PC-3 (cell line): ENCODE data around the gene HIVEP3. TPM values are rescaled to one million over a fixed set of nuclear protein-coding genes. Genes with fewer than 3 reads are reported as not detected.

ENCODE experiments used
- ATAC-seq: fragments of 200-7000 bp; cut with Tn5 transposase; 2 replicates; pipeline ENCODE4 v1.9.1; 2020; ENCODE audit warnings: mild to moderate bottlenecking, moderate library complexity
- BruUV-seq: library from RNA; stranded (reverse); fragments of 400-500 nt; replicated peaks from 2 replicates; lab custom pipeline; 2021; lab: Mats Ljungman, UMichigan
- CTCF ChIA-PET: fragments of 300-600 bp; sonication (Branson Sonifier 250); formaldehyde crosslinking; loops from one replicate; lab custom pipeline; 2022; ENCODE audit warnings: antibody characterized with exemption; lab: Charles Lee
- POLR2A ChIA-PET: fragments of 300-600 bp; sonication (Branson Sonifier 250); formaldehyde crosslinking; loops from one replicate; lab custom pipeline; 2022; ENCODE audit warnings: antibody characterized with exemption; ENCODE audit not compliant: unreplicated experiment; lab: Charles Lee
- DNase-seq: peaks from one replicate; pipeline ENCODE4 v3.0.0-alpha.2; 2015
- H2AFZ ChIP-seq: fragments of 300-600 bp; sonication (generic); 2 replicates; pipeline ENCODE4 v1.6.0; 2016; ENCODE audit warnings: antibody characterized with exemption, low read length
- H3F3A ChIP-seq: fragments of 300-600 bp; sonication (generic); one replicate; pipeline ENCODE4 v1.6.0; 2017; ENCODE audit warnings: antibody characterized with exemption, low read length, control low read depth, mild to moderate bottlenecking; ENCODE audit not compliant: unreplicated experiment
- H3K27ac ChIP-seq: fragments of 300-600 bp; sonication (generic); 2 replicates; pipeline ENCODE4 v1.5.1; 2016; ENCODE audit warnings: mild to moderate bottlenecking, low read length
- H3K27me3 ChIP-seq: fragments of 300-600 bp; sonication (generic); 2 replicates; pipeline ENCODE4 v1.6.1; 2016; ENCODE audit warnings: low read length, mixed read lengths
- H3K36me3 ChIP-seq: fragments of 300-600 bp; sonication (generic); 2 replicates; pipeline ENCODE4 v1.6.1; 2016; ENCODE audit warnings: low read depth, mixed run types, low read length, mixed read lengths
- H3K4me1 ChIP-seq: fragments of 300-600 bp; sonication (generic); 2 replicates; pipeline ENCODE4 v1.5.1; 2016; ENCODE audit warnings: low read length; ENCODE audit not compliant: insufficient read depth
- H3K4me2 ChIP-seq: fragments of 300-600 bp; sonication (generic); 2 replicates; pipeline ENCODE4 v1.6.0; 2016; ENCODE audit warnings: low read length
- H3K4me3 ChIP-seq: fragments of 300-600 bp; sonication (generic); 2 replicates; pipeline ENCODE4 v1.5.1; 2016; ENCODE audit warnings: mild to moderate bottlenecking, low read length, mixed read lengths
- H3K79me2 ChIP-seq: fragments of 300-600 bp; sonication (generic); 2 replicates; pipeline ENCODE4 v1.6.1; 2017; ENCODE audit warnings: low read length, mixed read lengths
- H3K9ac ChIP-seq: fragments of 300-600 bp; sonication (generic); 2 replicates; pipeline ENCODE4 v1.6.0; 2016; ENCODE audit warnings: mild to moderate bottlenecking, low read length
- H3K9me2 ChIP-seq: fragments of 300-600 bp; sonication (generic); replicated peaks from 2 replicates; pipeline ENCODE4 v1.6.1; 2016; ENCODE audit warnings: mixed run types, low read length, mixed read lengths
- H3K9me3 ChIP-seq: fragments of 300-600 bp; sonication (generic); 2 replicates; pipeline ENCODE4 v1.6.1; 2016; ENCODE audit warnings: low read length, mixed read lengths
- H4K20me1 ChIP-seq: fragments of 300-600 bp; sonication (generic); 2 replicates; pipeline ENCODE4 v1.6.1; 2016; ENCODE audit warnings: low read length, mixed read lengths
- EZH2 ChIP-seq: fragments of 300-600 bp; sonication (generic); IDR thresholded peaks from one replicate; pipeline ENCODE4 v1.6.1; 2017; ENCODE audit warnings: antibody characterized with exemption, mild to moderate bottlenecking, low read length; ENCODE audit not compliant: unreplicated experiment
- EZH2phosphoT487 ChIP-seq: fragments of 300-600 bp; sonication (generic); IDR thresholded peaks from 2 replicates; pipeline ENCODE4 v1.6.1; 2018; ENCODE audit warnings: mild to moderate bottlenecking, antibody characterized with exemption, low read length, borderline replicate concordance
- intact Hi-C: fragments of 100-400 bp; cut with micrococcal nuclease; formaldehyde crosslinking; loops from 2 replicates; pipeline ENCODE4 v1.9.0; 2023
- total RNA-seq: library from RNA; depleted of rRNA; stranded (reverse); fragments of >200 nt; gene quantifications from 2 replicates; pipeline ENCODE4 v1.2.3, GENCODE V29; 2014
- TF ChIP-seq, protein P1 (sequence below): fragments of 300-600 bp; sonication (generic); conservative IDR thresholded peaks from 2 replicates; pipeline ENCODE4 v1.5.1; 2017; ENCODE audit warnings: antibody characterized with exemption, low read depth, mild to moderate bottlenecking, low read length

Gene HIVEP3
- total RNA-seq, 1 experiment from 2014 or later = 9.8 TPM

DNA sequence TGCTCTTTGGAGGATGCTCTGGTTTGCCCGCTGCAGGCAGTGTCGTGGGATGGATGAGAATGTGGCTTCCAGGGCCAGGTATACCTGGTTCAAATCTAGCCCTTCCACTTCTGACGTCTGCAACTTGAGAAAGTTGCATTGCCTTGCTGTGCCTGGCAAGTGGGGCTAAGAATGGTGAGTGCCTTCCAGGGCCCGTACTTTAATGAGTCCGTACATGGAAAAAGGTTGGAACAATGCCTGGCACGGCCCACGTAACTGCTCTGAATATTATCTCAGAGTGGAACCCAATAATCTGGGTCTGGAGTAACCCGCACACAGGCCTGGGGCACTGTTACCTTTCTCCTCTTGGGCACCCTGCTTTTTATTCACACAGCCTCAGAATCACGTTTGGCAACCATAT lies 287.6 kb downstream of the HIVEP3 start:
- Histone ChIP-seq H3K4me1 (peaks cover 21% of the 10 kb centered on the region), H3K9me3 (no peaks in the 10 kb centered on the region), H3K79me2 (no peaks in the 10 kb centered on the region), H3K4me2 (no peak overlapping the region), H3F3A (no peaks in the 10 kb centered on the region), H3K4me3 (no peak overlapping the region), H3K27me3 (no peaks in the 10 kb centered on the region), H2AFZ (no peak overlapping the region), H3K36me3 (no peaks in the 10 kb centered on the region), H4K20me1 (no peaks in the 10 kb centered on the region), H3K9me2 (no peaks in the 10 kb centered on the region), H3K9ac (no peak overlapping the region), H3K27ac (no peak overlapping the region)
- ChIA-PET POLR2A (no interaction called here), CTCF (interaction anchor here (0.5 kb wide), 1 partner anchor 1959 kb away, joined by 3 read pairs; the partner anchor contains the start of gene NT5C1A)
- ATAC-seq = no peak
- intact Hi-C loops = no loop called here
- no peak for DNase-seq
- TF ChIP-seq EZH2 (no peak), EZH2phosphoT487 (no peak)
- TF ChIP-seq, protein P1, sequence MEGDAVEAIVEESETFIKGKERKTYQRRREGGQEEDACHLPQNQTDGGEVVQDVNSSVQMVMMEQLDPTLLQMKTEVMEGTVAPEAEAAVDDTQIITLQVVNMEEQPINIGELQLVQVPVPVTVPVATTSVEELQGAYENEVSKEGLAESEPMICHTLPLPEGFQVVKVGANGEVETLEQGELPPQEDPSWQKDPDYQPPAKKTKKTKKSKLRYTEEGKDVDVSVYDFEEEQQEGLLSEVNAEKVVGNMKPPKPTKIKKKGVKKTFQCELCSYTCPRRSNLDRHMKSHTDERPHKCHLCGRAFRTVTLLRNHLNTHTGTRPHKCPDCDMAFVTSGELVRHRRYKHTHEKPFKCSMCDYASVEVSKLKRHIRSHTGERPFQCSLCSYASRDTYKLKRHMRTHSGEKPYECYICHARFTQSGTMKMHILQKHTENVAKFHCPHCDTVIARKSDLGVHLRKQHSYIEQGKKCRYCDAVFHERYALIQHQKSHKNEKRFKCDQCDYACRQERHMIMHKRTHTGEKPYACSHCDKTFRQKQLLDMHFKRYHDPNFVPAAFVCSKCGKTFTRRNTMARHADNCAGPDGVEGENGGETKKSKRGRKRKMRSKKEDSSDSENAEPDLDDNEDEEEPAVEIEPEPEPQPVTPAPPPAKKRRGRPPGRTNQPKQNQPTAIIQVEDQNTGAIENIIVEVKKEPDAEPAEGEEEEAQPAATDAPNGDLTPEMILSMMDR = no peak
- no TSS peak for BruUV-seq

- ATAC-seq (no peak), DNase-seq (no peak)
- Histone ChIP-seq H3K9me3 (no peaks in the 10 kb centered on the region), H3K36me3 (no peaks in the 10 kb centered on the region), H3K9me2 (no peaks in the 10 kb centered on the region), H3F3A (no peaks in the 10 kb centered on the region), H3K9ac (no peak overlapping the region), H2AFZ (no peak overlapping the region), H4K20me1 (no peaks in the 10 kb centered on the region), H3K27me3 (no peaks in the 10 kb centered on the region), H3K4me1 (peaks cover 26% of the 10 kb centered on the region), H3K27ac (no peak overlapping the region), H3K4me2 (no peak overlapping the region), H3K4me3 (no peak overlapping the region), H3K79me2 (no peaks in the 10 kb centered on the region)
- ChIA-PET POLR2A (interaction anchor here (0.7 kb wide), 1 partner anchor 156 kb away, joined by 3 read pairs; no protein-coding TSS in a partner anchor), CTCF (no interaction called here)
- intact Hi-C loops = loop anchor here (5.0 kb wide), 1 partner anchor 33 kb away; no protein-coding TSS in a partner anchor
- BruUV-seq = no TSS peak
- TF ChIP-seq EZH2 (no peak), EZH2phosphoT487 (no peak)
- TF ChIP-seq, protein P1 = no peak
Measured at GRCh38 chr1:41629571-41629970, 289.2 kb downstream of the HIVEP3 start.

- Histone ChIP-seq H3K4me1 (peaks cover 26% of the 10 kb centered on the region), H3K79me2 (no peaks in the 10 kb centered on the region), H3F3A (no peaks in the 10 kb centered on the region), H3K9me3 (no peaks in the 10 kb centered on the region), H2AFZ (no peak overlapping the region), H3K27me3 (no peaks in the 10 kb centered on the region), H3K36me3 (no peaks in the 10 kb centered on the region), H3K9me2 (no peaks in the 10 kb centered on the region), H3K9ac (no peak overlapping the region), H3K4me2 (no peak overlapping the region), H3K4me3 (no peak overlapping the region), H4K20me1 (no peaks in the 10 kb centered on the region), H3K27ac (no peak overlapping the region)
- TF ChIP-seq EZH2phosphoT487 (no peak), EZH2 (no peak)
- TF ChIP-seq, protein P1 = no peak
- BruUV-seq = no TSS peak
- CTCF ChIA-PET = no interaction called here
- POLR2A ChIA-PET = no interaction called here
- intact Hi-C loops = loop anchor here (5.0 kb wide), 1 partner anchor 33 kb away; no protein-coding TSS in a partner anchor
- no peak for DNase-seq
- ATAC-seq = no peak
Measured at GRCh38 chr1:41629141-41629540, 289.6 kb downstream of the HIVEP3 start.
